Activated naive CD4-positive, alpha-beta T cell treated with anti-CD3 and anti-CD28 coated beads, Interleukin-2, amount 50 U/mL, for 72 hours (primary cell): ENCODE results near the gene UPK2. TPM values are rescaled to one million over a fixed set of nuclear protein-coding genes. Genes with fewer than 3 reads are reported as not detected.
A peak's percentile ranks its signal among the peaks of the same experiment; 100 is the strongest.

ENCODE experiments used
- ATAC-seq, 2 donors: fragments of 150-1000 bp; cut with Tn5 transposase; 2 replicates each; pipeline ENCODE4 v1.10.0; 2021; ENCODE audit warnings: mild to moderate bottlenecking in 2 of 2, moderate library complexity in 2 of 2
- DNase-seq, 2 donors: peaks; one replicate each; pipeline ENCODE4 v3.0.0; 2021 to 2022; ENCODE audit warnings: low spot score in 2 of 2
- H3K27ac Mint-ChIP-seq, 2 donors: one replicate each; pipeline ENCODE4 v1.8.0; 2022; ENCODE audit warnings: mild to moderate bottlenecking in 2 of 2, mixed read lengths in 2 of 2
- H3K36me3 Mint-ChIP-seq, 2 donors: one replicate each; pipeline ENCODE4 v1.8.0; 2022; ENCODE audit warnings: mixed read lengths in 2 of 2
- H3K9me3 Mint-ChIP-seq, 2 donors: one replicate each; pipeline ENCODE4 v1.8.0; 2022; ENCODE audit warnings: mixed read lengths in 2 of 2
- total RNA-seq, 2 donors: library from RNA; stranded (reverse); gene quantifications; one replicate each; pipeline ENCODE4 v1.2.3, GENCODE V29; 2022

Gene UPK2
- total RNA-seq = 1 to 10 TPM in 1 of 2 donors, under 1 TPM in 1; 0.80 to 2.0 TPM

GRCh38 chr11:118956094-118956846 lies at the start of gene UPK2:
UPK2 (plus strand) TSS chr11:118956298; CDS start chr11:118956351, 53 bp downstream.
- ATAC-seq (peak; percentile 100), DNase-seq (peak; percentile 87 to 94)
- H3K36me3 Mint-ChIP-seq = no peaks in the 10 kb centered on the region
- H3K9me3 Mint-ChIP-seq = no peaks in the 10 kb centered on the region
- no peak within 1 kb of the TSS for H3K27ac Mint-ChIP-seq

- H3K27ac Mint-ChIP-seq = peak overlapping the region; percentile 84
- ATAC-seq (peak; percentile 58 to 74), DNase-seq (peak; percentile 86 to 96)
- H3K36me3 Mint-ChIP-seq = peaks cover 5 to 6% of the 10 kb centered on the region in 2 donors
- H3K9me3 Mint-ChIP-seq = no peaks in the 10 kb centered on the region
Observed at GRCh38 chr11:118907051-118908042, 48.8 kb upstream of the UPK2 start.

GRCh38 chr11:118908264-118908663 lies 47.8 kb upstream of the UPK2 start:
- ATAC-seq (no peak), DNase-seq (no peak)
- Mint-ChIP-seq H3K27ac (peak overlapping the region in 1 of 2 donors; percentile 84), H3K36me3 (peaks cover 5 to 6% of the 10 kb centered on the region in 2 donors), H3K9me3 (no peaks in the 10 kb centered on the region)

- Mint-ChIP-seq H3K36me3 (peaks cover 5 to 6% of the 10 kb centered on the region in 2 donors), H3K9me3 (no peaks in the 10 kb centered on the region), H3K27ac (peak overlapping the region; percentile 73 to 84)
- ATAC-seq (no peak), DNase-seq (no peak)
Observed at GRCh38 chr11:118908901-118909618, 47.0 kb upstream of the UPK2 start.

- Mint-ChIP-seq H3K9me3 (no peaks in the 10 kb centered on the region), H3K36me3 (peaks cover 5 to 6% of the 10 kb centered on the region in 2 donors), H3K27ac (peak overlapping the region in 1 of 2 donors; percentile 84)
- no peak for DNase-seq
- ATAC-seq = no peak
Observed at GRCh38 chr11:118909619-118910308, 46.3 kb upstream of the UPK2 start.

- Mint-ChIP-seq H3K27ac (peak overlapping the region; percentile 81 to 94), H3K36me3 (peaks cover 5 to 6% of the 10 kb centered on the region in 2 donors), H3K9me3 (no peaks in the 10 kb centered on the region)
- no peak for DNase-seq
- ATAC-seq = peak; percentile 6 to 40
Observed at GRCh38 chr11:118910309-118911112, 45.6 kb upstream of the UPK2 start.

- DNase-seq (no peak), ATAC-seq (peak; percentile 2 to 21)
- peaks cover 5 to 6% of the 10 kb centered on the region in 2 donors for H3K36me3 Mint-ChIP-seq
- H3K9me3 Mint-ChIP-seq = no peaks in the 10 kb centered on the region
- H3K27ac Mint-ChIP-seq = peak overlapping the region; percentile 94 to 98
Observed at GRCh38 chr11:118911113-118911879, 44.8 kb upstream of the UPK2 start.

GRCh38 chr11:118911880-118912741 lies 44.0 kb upstream of the UPK2 start:
- peak; percentile 73 to 84 for DNase-seq
- peak; percentile 60 to 70 for ATAC-seq
- Mint-ChIP-seq H3K36me3 (peaks cover 0 to 5% of the 10 kb centered on the region in 2 donors), H3K9me3 (no peaks in the 10 kb centered on the region), H3K27ac (peak overlapping the region; percentile 94 to 98)

- H3K27ac Mint-ChIP-seq = peak overlapping the region; percentile 74 to 94
- ATAC-seq = peak in 1 of 2 donors; percentile 0
- no peaks in the 10 kb centered on the region for H3K36me3 Mint-ChIP-seq
- H3K9me3 Mint-ChIP-seq = no peaks in the 10 kb centered on the region
- DNase-seq = peak in 1 of 2 donors; percentile 76
Observed at GRCh38 chr11:118912742-118913410, 43.2 kb upstream of the UPK2 start.

- no peaks in the 10 kb centered on the region for H3K9me3 Mint-ChIP-seq
- no peaks in the 10 kb centered on the region for H3K36me3 Mint-ChIP-seq
- peak overlapping the region; percentile 74 to 94 for H3K27ac Mint-ChIP-seq
- ATAC-seq = no peak
- DNase-seq = peak in 1 of 2 donors; percentile 69
Observed at GRCh38 chr11:118913411-118914125, 42.5 kb upstream of the UPK2 start.

GRCh38 chr11:118914178-118914918 lies 41.8 kb upstream of the UPK2 start:
- Mint-ChIP-seq H3K36me3 (no peaks in the 10 kb centered on the region), H3K27ac (peak overlapping the region; percentile 94 to 96), H3K9me3 (no peaks in the 10 kb centered on the region)
- ATAC-seq (peak; percentile 22 to 26), DNase-seq (peak in 1 of 2 donors; percentile 73)

- H3K27ac Mint-ChIP-seq = peak overlapping the region; percentile 94 to 96
- ATAC-seq = no peak
Observed at GRCh38 chr11:118914987-118915386, 41.1 kb upstream of the UPK2 start.

More at GRCh38 chr11:118914987-118915386, 41.1 kb upstream of the UPK2 start:
- H3K36me3 Mint-ChIP-seq = no peaks in the 10 kb centered on the region
- H3K9me3 Mint-ChIP-seq = no peaks in the 10 kb centered on the region
- no peak for DNase-seq
